ENCODE measurements around the gene ARHGAP6. TPM values are rescaled to one million over a fixed set of nuclear protein-coding genes. Genes with fewer than 3 reads are reported as not detected.

Gene ARHGAP6
- total and polyA plus RNA-seq, 3 experiments from 2014 or later = not detected

GRCh38 chrX:11214346-11215190 is 451.2 kb downstream of the ARHGAP6 start:
- CTCF ChIA-PET = no interaction called here
- POLR2A ChIA-PET = no interaction called here

GRCh38 chrX:11212741-11213140 is 453.0 kb downstream of the ARHGAP6 start:
- H3K4me1 ChIP-seq (ENCODE audit: insufficient read depth, low read length) = no peaks in the 10 kb centered on the region
- H3K9me3 Mint-ChIP-seq = peaks cover 0 to 6% (median 3%) of the 10 kb centered on the region in 5 donors
- peaks cover 0 to 5% of the 10 kb centered on the region in 2 donors for H3K27me3 Mint-ChIP-seq
- H3K36me3 Mint-ChIP-seq = no peaks in the 10 kb centered on the region
- H3K36me3 ChIP-seq (ENCODE audit: insufficient read depth, low read length) = no peaks in the 10 kb centered on the region
- ChIA-PET POLR2A (no interaction called here), CTCF (no interaction called here)
- no peak overlapping the region for H3K27ac Mint-ChIP-seq
- H3K4me3 Mint-ChIP-seq = no peak overlapping the region
- H3K4me3 ChIP-seq (ENCODE audit: low read length) = no peak overlapping the region
- H3K9me3 ChIP-seq (ENCODE audit: low read length) = no peaks in the 10 kb centered on the region
- H3K27ac ChIP-seq (ENCODE audit: low read depth, low read length) = no peak overlapping the region
- DNase-seq = no peak
- H3K27me3 ChIP-seq (ENCODE audit: insufficient read depth, low read length, poor library complexity, severe bottlenecking) = no peaks in the 10 kb centered on the region
- no peaks in the 10 kb centered on the region for H3K4me1 Mint-ChIP-seq

More at GRCh38 chrX:11214346-11215190, 451.2 kb downstream of the ARHGAP6 start:
- H3K27ac ChIP-seq (ENCODE audit: low read depth, low read length) = no peak overlapping the region
- H3K36me3 Mint-ChIP-seq = no peaks in the 10 kb centered on the region
- H3K4me3 Mint-ChIP-seq = no peak overlapping the region
- no peaks in the 10 kb centered on the region for H3K36me3 ChIP-seq (ENCODE audit: insufficient read depth, low read length)
- H3K27me3 Mint-ChIP-seq = no peaks in the 10 kb centered on the region
- H3K27ac Mint-ChIP-seq = no peak overlapping the region
- no peaks in the 10 kb centered on the region for H3K27me3 ChIP-seq (ENCODE audit: insufficient read depth, low read length, poor library complexity, severe bottlenecking)
- no peak overlapping the region for H3K4me3 ChIP-seq (ENCODE audit: low read length)
- no peak for DNase-seq
- peaks cover 0 to 13% (median 8%) of the 10 kb centered on the region in 5 donors for H3K9me3 Mint-ChIP-seq
- no peaks in the 10 kb centered on the region for H3K4me1 Mint-ChIP-seq
- no peaks in the 10 kb centered on the region for H3K9me3 ChIP-seq (ENCODE audit: low read length)
- no peaks in the 10 kb centered on the region for H3K4me1 ChIP-seq (ENCODE audit: insufficient read depth, low read length)

- H3K4me3 ChIP-seq (ENCODE audit: low read length) = no peak overlapping the region
- peaks cover 0 to 5% of the 10 kb centered on the region in 2 donors for H3K27me3 Mint-ChIP-seq
- H3K4me1 Mint-ChIP-seq = no peaks in the 10 kb centered on the region
- no peaks in the 10 kb centered on the region for H3K36me3 ChIP-seq (ENCODE audit: insufficient read depth, low read length)
- H3K27ac ChIP-seq (ENCODE audit: low read depth, low read length) = no peak overlapping the region
- H3K4me1 ChIP-seq (ENCODE audit: insufficient read depth, low read length) = no peaks in the 10 kb centered on the region
- H3K9me3 ChIP-seq (ENCODE audit: low read length) = no peaks in the 10 kb centered on the region
- no peak overlapping the region for H3K4me3 Mint-ChIP-seq
- no peaks in the 10 kb centered on the region for H3K36me3 Mint-ChIP-seq
- CTCF ChIA-PET = no interaction called here
- H3K27ac Mint-ChIP-seq = no peak overlapping the region
- no peaks in the 10 kb centered on the region for H3K27me3 ChIP-seq (ENCODE audit: insufficient read depth, low read length, poor library complexity, severe bottlenecking)
- H3K9me3 Mint-ChIP-seq = no peaks in the 10 kb centered on the region
- no peak for DNase-seq
- POLR2A ChIA-PET = no interaction called here
These were observed 455.3 kb downstream of the ARHGAP6 start for GRCh38 chrX:11210415-11210801.

GRCh38 chrX:11209798-11210414 is 455.8 kb downstream of the ARHGAP6 start:
- Mint-ChIP-seq H3K4me1 (no peaks in the 10 kb centered on the region), H3K27me3 (peaks cover 0 to 5% of the 10 kb centered on the region in 2 donors), H3K4me3 (no peak overlapping the region), H3K27ac (no peak overlapping the region), H3K36me3 (no peaks in the 10 kb centered on the region), H3K9me3 (no peaks in the 10 kb centered on the region)
- POLR2A ChIA-PET = no interaction called here
- no peaks in the 10 kb centered on the region for H3K4me1 ChIP-seq (ENCODE audit: insufficient read depth, low read length)
- H3K9me3 ChIP-seq (ENCODE audit: low read length) = no peaks in the 10 kb centered on the region
- no peak overlapping the region for H3K4me3 ChIP-seq (ENCODE audit: low read length)
- DNase-seq = no peak
- H3K36me3 ChIP-seq (ENCODE audit: insufficient read depth, low read length) = no peaks in the 10 kb centered on the region
- H3K27me3 ChIP-seq (ENCODE audit: insufficient read depth, low read length, poor library complexity, severe bottlenecking) = no peaks in the 10 kb centered on the region
- CTCF ChIA-PET = no interaction called here
- no peak overlapping the region for H3K27ac ChIP-seq (ENCODE audit: low read depth, low read length)

DNA sequence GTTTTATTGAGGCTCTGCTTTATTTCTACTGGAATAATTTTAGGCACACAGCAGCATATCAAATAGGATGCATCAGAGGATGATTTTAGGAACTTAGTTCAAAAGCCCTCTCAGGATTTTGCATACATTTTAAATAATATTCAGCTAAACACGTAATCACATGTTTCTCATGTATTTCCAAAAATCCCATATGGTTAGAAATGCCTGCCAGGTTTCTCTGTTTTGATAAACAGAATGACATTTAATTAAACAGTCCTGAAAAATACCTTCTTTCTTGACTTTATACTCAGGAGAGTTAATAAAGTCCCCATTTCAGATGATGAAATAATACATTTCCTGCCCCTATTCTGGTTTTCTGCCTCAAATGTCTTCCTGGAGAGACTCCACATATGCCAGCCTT is 459.0 kb downstream of the ARHGAP6 start:
- Histone ChIP-seq H3K4me1 (ENCODE audit: insufficient read depth, low read length) (no peaks in the 10 kb centered on the region), H3K27ac (ENCODE audit: low read depth, low read length) (no peak overlapping the region), H3K27me3 (ENCODE audit: insufficient read depth, low read length, poor library complexity, severe bottlenecking) (no peaks in the 10 kb centered on the region), H3K4me3 (ENCODE audit: low read length) (no peak overlapping the region), H3K9me3 (ENCODE audit: low read length) (no peaks in the 10 kb centered on the region), H3K36me3 (ENCODE audit: insufficient read depth, low read length) (no peaks in the 10 kb centered on the region)
- DNase-seq = no peak
- ChIA-PET CTCF (no interaction called here), POLR2A (no interaction called here)
- Mint-ChIP-seq H3K27me3 (peaks cover 0 to 5% of the 10 kb centered on the region in 2 donors), H3K4me3 (no peak overlapping the region), H3K27ac (no peak overlapping the region), H3K36me3 (peaks cover 0 to 1% (median 0%) of the 10 kb centered on the region in 3 donors), H3K9me3 (peaks cover 0 to 3% (median 0%) of the 10 kb centered on the region in 5 donors), H3K4me1 (no peaks in the 10 kb centered on the region)

DNA sequence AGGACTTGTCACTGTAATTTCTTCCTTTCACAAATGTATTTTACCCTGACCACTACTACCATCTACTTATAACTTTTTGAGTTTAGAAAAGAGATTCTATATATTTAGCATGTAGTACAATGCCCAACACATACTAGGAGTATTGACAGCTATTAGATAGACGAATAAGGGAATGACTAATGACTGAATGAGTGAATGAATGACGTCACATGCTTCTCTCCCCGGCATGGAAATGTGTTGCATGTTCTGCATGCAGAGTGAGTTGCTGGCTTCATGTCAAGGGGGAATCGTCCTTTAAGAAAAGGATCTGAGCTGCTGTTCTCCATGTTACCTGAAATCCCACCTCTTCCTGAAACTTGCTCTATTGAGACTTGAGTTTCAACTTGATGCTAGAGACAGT is 459.9 kb downstream of the ARHGAP6 start:
- peaks cover 0 to 1% (median 0%) of the 10 kb centered on the region in 3 donors for H3K36me3 Mint-ChIP-seq
- no peaks in the 10 kb centered on the region for H3K9me3 ChIP-seq (ENCODE audit: low read length)
- peaks cover 0 to 4% (median 0%) of the 10 kb centered on the region in 5 donors for H3K9me3 Mint-ChIP-seq
- H3K27me3 Mint-ChIP-seq = peaks cover 0 to 5% of the 10 kb centered on the region in 2 donors
- DNase-seq = no peak
- H3K27me3 ChIP-seq (ENCODE audit: insufficient read depth, low read length, poor library complexity, severe bottlenecking) = no peaks in the 10 kb centered on the region
- no peaks in the 10 kb centered on the region for H3K36me3 ChIP-seq (ENCODE audit: insufficient read depth, low read length)
- ChIA-PET CTCF (no interaction called here), POLR2A (no interaction called here)
- no peaks in the 10 kb centered on the region for H3K4me1 ChIP-seq (ENCODE audit: insufficient read depth, low read length)
- no peak overlapping the region for H3K27ac ChIP-seq (ENCODE audit: low read depth, low read length)
- H3K4me3 ChIP-seq (ENCODE audit: low read length) = no peak overlapping the region
- H3K4me3 Mint-ChIP-seq = no peak overlapping the region
- no peaks in the 10 kb centered on the region for H3K4me1 Mint-ChIP-seq
- no peak overlapping the region for H3K27ac Mint-ChIP-seq

GRCh38 chrX:11197671-11198070 is 468.0 kb downstream of the ARHGAP6 start:
- no peaks in the 10 kb centered on the region for H3K9me3 ChIP-seq (ENCODE audit: low read length)
- H3K4me3 ChIP-seq (ENCODE audit: low read length) = no peak overlapping the region
- DNase-seq = no peak
- no peak overlapping the region for H3K27ac Mint-ChIP-seq
- no peaks in the 10 kb centered on the region for H3K4me1 ChIP-seq (ENCODE audit: insufficient read depth, low read length)
- no peaks in the 10 kb centered on the region for H3K36me3 ChIP-seq (ENCODE audit: insufficient read depth, low read length)
- H3K36me3 Mint-ChIP-seq = no peaks in the 10 kb centered on the region
- H3K9me3 Mint-ChIP-seq = peaks cover 0 to 2% (median 0%) of the 10 kb centered on the region in 5 donors
- POLR2A ChIA-PET = no interaction called here
- H3K27ac ChIP-seq (ENCODE audit: low read depth, low read length) = no peak overlapping the region
- CTCF ChIA-PET = no interaction called here
- no peaks in the 10 kb centered on the region for H3K27me3 ChIP-seq (ENCODE audit: insufficient read depth, low read length, poor library complexity, severe bottlenecking)
- H3K27me3 Mint-ChIP-seq = peaks cover 0 to 3% of the 10 kb centered on the region in 2 donors
- no peaks in the 10 kb centered on the region for H3K4me1 Mint-ChIP-seq
- no peak overlapping the region for H3K4me3 Mint-ChIP-seq

DNA sequence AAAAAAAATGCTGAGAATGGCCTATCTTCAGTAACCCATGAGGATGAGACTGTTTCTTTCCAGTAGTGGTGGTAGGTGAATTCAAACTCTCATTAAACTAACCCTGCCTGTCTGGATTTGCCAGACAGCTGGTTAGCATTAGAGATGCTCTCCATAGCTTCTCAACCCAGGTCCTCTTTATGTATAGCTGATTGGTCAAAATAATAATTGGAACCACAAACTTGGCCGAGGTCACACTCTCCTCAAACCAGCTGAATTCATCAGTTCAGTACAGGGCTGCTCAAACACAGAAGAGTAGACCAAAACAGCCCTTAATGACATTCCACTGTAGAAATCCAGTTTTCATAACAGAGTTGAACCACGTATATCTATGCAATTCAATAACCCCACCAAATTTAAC is 469.2 kb downstream of the ARHGAP6 start:
- POLR2A ChIA-PET = no interaction called here
- no peak overlapping the region for H3K27ac Mint-ChIP-seq
- CTCF ChIA-PET = no interaction called here
- H3K27me3 ChIP-seq (ENCODE audit: insufficient read depth, low read length, poor library complexity, severe bottlenecking) = no peaks in the 10 kb centered on the region
- H3K4me1 Mint-ChIP-seq = no peaks in the 10 kb centered on the region
- H3K36me3 ChIP-seq (ENCODE audit: insufficient read depth, low read length) = no peaks in the 10 kb centered on the region
- DNase-seq = no peak
- H3K36me3 Mint-ChIP-seq = no peaks in the 10 kb centered on the region
- H3K4me3 ChIP-seq (ENCODE audit: low read length) = no peak overlapping the region
- peaks cover 0 to 3% of the 10 kb centered on the region in 2 donors for H3K27me3 Mint-ChIP-seq
- no peak overlapping the region for H3K27ac ChIP-seq (ENCODE audit: low read depth, low read length)
- no peak overlapping the region for H3K4me3 Mint-ChIP-seq
- H3K9me3 Mint-ChIP-seq = peaks cover 0 to 2% (median 0%) of the 10 kb centered on the region in 5 donors
- no peaks in the 10 kb centered on the region for H3K9me3 ChIP-seq (ENCODE audit: low read length)
- H3K4me1 ChIP-seq (ENCODE audit: insufficient read depth, low read length) = no peaks in the 10 kb centered on the region

Measured in CD8-positive, alpha-beta memory T cell (primary cell).